Measurements from ENCODE around the gene OR52K1.
"Not testable (repeated sequence)": the region's sequence is repeated elsewhere in the genome, so short reads cannot be mapped to it uniquely, and the experiment has no call there.

DNA sequence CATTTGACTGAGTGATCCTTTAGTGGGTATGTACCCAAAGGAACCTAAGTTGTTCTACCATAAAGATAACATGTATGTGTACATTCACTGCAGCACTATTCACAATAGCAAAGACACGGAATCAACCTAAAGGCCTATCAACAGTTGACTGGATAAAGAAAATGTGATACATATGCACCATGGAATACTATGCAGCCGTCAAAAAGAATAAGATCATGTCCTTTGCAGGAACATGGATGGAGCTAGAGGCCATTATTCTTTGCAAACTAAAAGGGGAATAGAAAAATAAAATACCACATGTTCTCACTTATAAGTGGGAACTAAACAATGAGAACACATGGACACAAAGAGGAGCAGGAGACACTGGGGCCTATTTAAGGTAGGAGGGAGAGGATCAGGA is 9.0 kb downstream of the OR52K1 start:
- TF ChIP-seq, protein P1, sequence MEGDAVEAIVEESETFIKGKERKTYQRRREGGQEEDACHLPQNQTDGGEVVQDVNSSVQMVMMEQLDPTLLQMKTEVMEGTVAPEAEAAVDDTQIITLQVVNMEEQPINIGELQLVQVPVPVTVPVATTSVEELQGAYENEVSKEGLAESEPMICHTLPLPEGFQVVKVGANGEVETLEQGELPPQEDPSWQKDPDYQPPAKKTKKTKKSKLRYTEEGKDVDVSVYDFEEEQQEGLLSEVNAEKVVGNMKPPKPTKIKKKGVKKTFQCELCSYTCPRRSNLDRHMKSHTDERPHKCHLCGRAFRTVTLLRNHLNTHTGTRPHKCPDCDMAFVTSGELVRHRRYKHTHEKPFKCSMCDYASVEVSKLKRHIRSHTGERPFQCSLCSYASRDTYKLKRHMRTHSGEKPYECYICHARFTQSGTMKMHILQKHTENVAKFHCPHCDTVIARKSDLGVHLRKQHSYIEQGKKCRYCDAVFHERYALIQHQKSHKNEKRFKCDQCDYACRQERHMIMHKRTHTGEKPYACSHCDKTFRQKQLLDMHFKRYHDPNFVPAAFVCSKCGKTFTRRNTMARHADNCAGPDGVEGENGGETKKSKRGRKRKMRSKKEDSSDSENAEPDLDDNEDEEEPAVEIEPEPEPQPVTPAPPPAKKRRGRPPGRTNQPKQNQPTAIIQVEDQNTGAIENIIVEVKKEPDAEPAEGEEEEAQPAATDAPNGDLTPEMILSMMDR (IDR thresholded peaks at IDR 0.05): not testable (repeated sequence)
- not testable (repeated sequence) for TF ChIP-seq POLR2A (IDR thresholded peaks at IDR 0.05)
